ENCODE results near the gene CCDC6. TPM values are rescaled to one million over a fixed set of nuclear protein-coding genes. Genes with fewer than 3 reads are reported as not detected.

The CCDC6 gene
- total RNA-seq, 1 experiment from 2014 or later: 116 TPM

- no peak overlapping the region for H3K4me3 ChIP-seq (ENCODE audit: low read depth, low read length)
- Mint-ChIP-seq H3K9me3 (ENCODE audit: unreplicated experiment) (peaks cover 37% of the 10 kb centered on the region), H3K4me3 (ENCODE audit: unreplicated experiment) (no peak overlapping the region), H3K4me1 (ENCODE audit: low read depth, unreplicated experiment) (no peaks in the 10 kb centered on the region), H3K27me3 (ENCODE audit: insufficient read depth, unreplicated experiment) (peaks cover 3% of the 10 kb centered on the region), H3K27ac (ENCODE audit: unreplicated experiment) (no peak overlapping the region), H3K36me3 (ENCODE audit: insufficient read depth, unreplicated experiment) (no peaks in the 10 kb centered on the region)
- ChIA-PET CTCF (no interaction called here), POLR2A (no interaction called here)
- intact Hi-C loops (cut with micrococcal nuclease; ENCODE audit: unreplicated experiment): no loop called here
- no peaks in the 10 kb centered on the region for H3K27me3 ChIP-seq (replicated peaks; ENCODE audit: control insufficient read depth, insufficient read depth, low read length)
- no TSS peak for BruUV-seq (replicated peaks)
- no peaks in the 10 kb centered on the region for H3K36me3 ChIP-seq (ENCODE audit: control insufficient read depth, insufficient read depth, low read length)
- DNase-seq: no peak
- no peaks in the 10 kb centered on the region for H3K4me1 ChIP-seq
- TF ChIP-seq CTCF (IDR thresholded peaks at IDR 0.05; ENCODE audit: insufficient read depth in 1 of 2, low read depth in 1 of 2, low read length in 1 of 2, severe bottlenecking in 1 of 2, unreplicated experiment in 1 of 2): no peak
- H3K9me3 ChIP-seq: peaks cover 10% of the 10 kb centered on the region; the same call in 1 of the 2 replicates
These were observed 19.7 kb upstream of the CCDC6 start for GRCh38 chr10:59926086-59926485.

- TF ChIP-seq CTCF (IDR thresholded peaks at IDR 0.05; ENCODE audit: insufficient read depth in 1 of 2, low read depth in 1 of 2, low read length in 1 of 2, severe bottlenecking in 1 of 2, unreplicated experiment in 1 of 2): no peak
- Mint-ChIP-seq H3K4me3 (ENCODE audit: unreplicated experiment) (no peak overlapping the region), H3K27me3 (ENCODE audit: insufficient read depth, unreplicated experiment) (peaks cover 3% of the 10 kb centered on the region), H3K36me3 (ENCODE audit: insufficient read depth, unreplicated experiment) (no peaks in the 10 kb centered on the region), H3K9me3 (ENCODE audit: unreplicated experiment) (peaks cover 37% of the 10 kb centered on the region), H3K27ac (ENCODE audit: unreplicated experiment) (no peak overlapping the region), H3K4me1 (ENCODE audit: low read depth, unreplicated experiment) (no peaks in the 10 kb centered on the region)
- BruUV-seq (replicated peaks): no TSS peak
- H3K27me3 ChIP-seq (replicated peaks; ENCODE audit: control insufficient read depth, insufficient read depth, low read length): no peaks in the 10 kb centered on the region
- peaks cover 10% of the 10 kb centered on the region; the same call in 1 of the 2 replicates for H3K9me3 ChIP-seq
- no peak overlapping the region for H3K4me3 ChIP-seq (ENCODE audit: low read depth, low read length)
- DNase-seq: no peak
- intact Hi-C loops (cut with micrococcal nuclease; ENCODE audit: unreplicated experiment): no loop called here
- H3K4me1 ChIP-seq: no peaks in the 10 kb centered on the region
- POLR2A ChIA-PET: no interaction called here
- H3K36me3 ChIP-seq (ENCODE audit: control insufficient read depth, insufficient read depth, low read length): no peaks in the 10 kb centered on the region
- CTCF ChIA-PET: no interaction called here
These were observed 16.6 kb upstream of the CCDC6 start for GRCh38 chr10:59922907-59923306.

- H3K9me3 Mint-ChIP-seq (ENCODE audit: unreplicated experiment): peaks cover 30% of the 10 kb centered on the region
These were observed 11.6 kb upstream of the CCDC6 start for GRCh38 chr10:59917922-59918321.

More at GRCh38 chr10:59917922-59918321, 11.6 kb upstream of the CCDC6 start:
- Mint-ChIP-seq H3K36me3 (ENCODE audit: insufficient read depth, unreplicated experiment) (no peaks in the 10 kb centered on the region), H3K4me1 (ENCODE audit: low read depth, unreplicated experiment) (no peaks in the 10 kb centered on the region), H3K27me3 (ENCODE audit: insufficient read depth, unreplicated experiment) (no peaks in the 10 kb centered on the region), H3K27ac (ENCODE audit: unreplicated experiment) (no peak overlapping the region), H3K4me3 (ENCODE audit: unreplicated experiment) (no peak overlapping the region)
- peaks cover 19% of the 10 kb centered on the region for H3K9me3 ChIP-seq
- DNase-seq: no peak
- ChIA-PET CTCF (no interaction called here), POLR2A (no interaction called here)
- no TSS peak for BruUV-seq (replicated peaks)
- no peak for TF ChIP-seq CTCF (IDR thresholded peaks at IDR 0.05; ENCODE audit: insufficient read depth in 1 of 2, low read depth in 1 of 2, low read length in 1 of 2, severe bottlenecking in 1 of 2, unreplicated experiment in 1 of 2)
- no peaks in the 10 kb centered on the region for H3K36me3 ChIP-seq (ENCODE audit: control insufficient read depth, insufficient read depth, low read length)
- H3K4me3 ChIP-seq (ENCODE audit: low read depth, low read length): no peak overlapping the region
- H3K27me3 ChIP-seq (replicated peaks; ENCODE audit: control insufficient read depth, insufficient read depth, low read length): no peaks in the 10 kb centered on the region
- intact Hi-C loops (cut with micrococcal nuclease; ENCODE audit: unreplicated experiment): no loop called here
- H3K4me1 ChIP-seq: no peaks in the 10 kb centered on the region

Data from Caco-2 (cell line).